IPS-20b (cell line): ENCODE measurements around the gene LBR.

Experiments
- H3K27ac ChIP-seq: one replicate; pipeline ENCODE4 v1.5.1; 2013; ENCODE audit warnings: low read length
- H3K27me3 ChIP-seq: 2 replicates; pipeline ENCODE4 v1.6.1; 2013; ENCODE audit warnings: mild to moderate bottlenecking, low read length, inconsistent platforms; ENCODE audit not compliant: insufficient read depth
- H3K36me3 ChIP-seq: 2 replicates; pipeline ENCODE4 v1.6.1; 2013; ENCODE audit warnings: low read depth, mild to moderate bottlenecking, inconsistent platforms, low read length, moderate library complexity; ENCODE audit not compliant: insufficient read depth
- H3K4me1 ChIP-seq: 2 replicates; pipeline ENCODE4 v1.6.1; 2013; ENCODE audit warnings: mild to moderate bottlenecking, control low read depth, inconsistent platforms, low read length, moderate library complexity; ENCODE audit not compliant: insufficient read depth
- H3K4me3 ChIP-seq: 2 replicates; pipeline ENCODE4 v1.5.1; 2013; ENCODE audit warnings: mild to moderate bottlenecking, low read length, inconsistent platforms
- H3K9ac ChIP-seq: 2 replicates; pipeline ENCODE4 v1.6.1; 2013; ENCODE audit warnings: low read depth, mild to moderate bottlenecking, inconsistent platforms, low read length, moderate library complexity
- H3K9me3 ChIP-seq: 2 replicates; pipeline ENCODE4 v1.6.1; 2013; ENCODE audit warnings: mild to moderate bottlenecking, low read depth, low read length, inconsistent platforms; ENCODE audit not compliant: insufficient read depth

Gene LBR

GRCh38 chr1:225461533-225462428 is 33.9 kb upstream of the LBR start:
- Histone ChIP-seq H3K9me3 (no peaks in the 10 kb centered on the region), H3K9ac (no peak overlapping the region), H3K27ac (no peak overlapping the region), H3K4me1 (peaks cover 17% of the 10 kb centered on the region), H3K36me3 (no peaks in the 10 kb centered on the region), H3K27me3 (no peaks in the 10 kb centered on the region), H3K4me3 (no peak overlapping the region)

- Histone ChIP-seq H3K27me3 (no peaks in the 10 kb centered on the region), H3K4me3 (no peak overlapping the region), H3K4me1 (peaks cover 17% of the 10 kb centered on the region), H3K36me3 (no peaks in the 10 kb centered on the region), H3K9ac (no peak overlapping the region), H3K27ac (no peak overlapping the region), H3K9me3 (no peaks in the 10 kb centered on the region)
Observed at GRCh38 chr1:225460737-225461532, 33.1 kb upstream of the LBR start.

- H3K9me3 ChIP-seq = no peaks in the 10 kb centered on the region
- H3K4me3 ChIP-seq = no peak overlapping the region
- peaks cover 13% of the 10 kb centered on the region for H3K4me1 ChIP-seq
- H3K9ac ChIP-seq = no peak overlapping the region
- no peaks in the 10 kb centered on the region for H3K36me3 ChIP-seq
- no peak overlapping the region for H3K27ac ChIP-seq
- H3K27me3 ChIP-seq = no peaks in the 10 kb centered on the region
Observed at GRCh38 chr1:225460021-225460736, 32.3 kb upstream of the LBR start.

GRCh38 chr1:225458222-225458631 is 30.4 kb upstream of the LBR start:
- Histone ChIP-seq H3K36me3 (no peaks in the 10 kb centered on the region), H3K9ac (no peak overlapping the region), H3K4me1 (peaks cover 5% of the 10 kb centered on the region), H3K9me3 (no peaks in the 10 kb centered on the region), H3K4me3 (no peak overlapping the region), H3K27me3 (no peaks in the 10 kb centered on the region), H3K27ac (no peak overlapping the region)

GRCh38 chr1:225454733-225455132 is 26.9 kb upstream of the LBR start:
- H3K9ac ChIP-seq = no peak overlapping the region
- no peak overlapping the region for H3K4me3 ChIP-seq
- no peaks in the 10 kb centered on the region for H3K27me3 ChIP-seq
- no peak overlapping the region for H3K27ac ChIP-seq
- no peaks in the 10 kb centered on the region for H3K9me3 ChIP-seq
- no peaks in the 10 kb centered on the region for H3K36me3 ChIP-seq
- H3K4me1 ChIP-seq = no peaks in the 10 kb centered on the region; the same call in 1 of the 2 replicates

- Histone ChIP-seq H3K4me3 (no peak overlapping the region), H3K9ac (no peak overlapping the region), H3K27me3 (no peaks in the 10 kb centered on the region), H3K4me1 (no peaks in the 10 kb centered on the region; the same call in 1 of the 2 replicates), H3K27ac (no peak overlapping the region), H3K9me3 (no peaks in the 10 kb centered on the region), H3K36me3 (no peaks in the 10 kb centered on the region)
Observed at GRCh38 chr1:225453797-225454648, 26.2 kb upstream of the LBR start.

- H3K9me3 ChIP-seq = no peaks in the 10 kb centered on the region
- H3K27me3 ChIP-seq = peaks cover 5% of the 10 kb centered on the region; the same call in 1 of the 2 replicates
- peaks cover 7% of the 10 kb centered on the region for H3K4me1 ChIP-seq
- no peak overlapping the region for H3K4me3 ChIP-seq
- H3K36me3 ChIP-seq = no peaks in the 10 kb centered on the region
- H3K9ac ChIP-seq = no peak overlapping the region
- no peak overlapping the region for H3K27ac ChIP-seq
Observed at GRCh38 chr1:225451840-225452515, 24.1 kb upstream of the LBR start.

GRCh38 chr1:225451340-225451739 is 23.5 kb upstream of the LBR start:
- no peaks in the 10 kb centered on the region for H3K9me3 ChIP-seq
- no peak overlapping the region for H3K4me3 ChIP-seq
- H3K9ac ChIP-seq = no peak overlapping the region
- no peaks in the 10 kb centered on the region for H3K36me3 ChIP-seq
- peaks cover 5% of the 10 kb centered on the region; the same call in 1 of the 2 replicates for H3K27me3 ChIP-seq
- peaks cover 13% of the 10 kb centered on the region for H3K4me1 ChIP-seq
- H3K27ac ChIP-seq = no peak overlapping the region

- no peaks in the 10 kb centered on the region for H3K36me3 ChIP-seq
- H3K9ac ChIP-seq = no peak overlapping the region
- peaks cover 20% of the 10 kb centered on the region for H3K4me1 ChIP-seq
- H3K4me3 ChIP-seq = no peak overlapping the region
- no peaks in the 10 kb centered on the region for H3K9me3 ChIP-seq
- no peak overlapping the region for H3K27ac ChIP-seq
- H3K27me3 ChIP-seq = peaks cover 5% of the 10 kb centered on the region; the same call in 1 of the 2 replicates
Observed at GRCh38 chr1:225450491-225451191, 22.8 kb upstream of the LBR start.

GRCh38 chr1:225449774-225450173 is 21.9 kb upstream of the LBR start:
- Histone ChIP-seq H3K4me1 (peaks cover 23% of the 10 kb centered on the region), H3K9ac (no peak overlapping the region), H3K27ac (no peak overlapping the region), H3K27me3 (peaks cover 5% of the 10 kb centered on the region; the same call in 1 of the 2 replicates), H3K9me3 (no peaks in the 10 kb centered on the region), H3K4me3 (no peak overlapping the region), H3K36me3 (no peaks in the 10 kb centered on the region)
